GM13977 (cell line): ENCODE measurements around the gene KCNJ6.

Experiments used
- DNase-seq: peaks from one replicate; pipeline ENCODE4 v3.0.0; 2012; ENCODE audit warnings: low spot score
- CTCF ChIP-seq: IDR thresholded peaks from 2 replicates; pipeline ENCODE4 v1.5.1; 2012; ENCODE audit warnings: mild to moderate bottlenecking, control low read depth; ENCODE audit not compliant: insufficient read depth; ENCODE audit errors: extremely low read depth, missing control alignments
- in situ Hi-C: fragments of 300-500 bp; cut with MboI; formaldehyde crosslinking; loops from one replicate; pipeline ENCODE4 v1.12.0; 2022; ENCODE audit warnings: low sequenced_read_pairs, low pct_unique_long_range_greater_than_20kb, mixed read lengths, inconsistent platforms; ENCODE audit not compliant: unreplicated experiment

KCNJ6 gene

GRCh38 chr21:37877888-37878684 is 38.2 kb downstream of the KCNJ6 start:
- in situ Hi-C loops = no loop called here
- no peak for DNase-seq
- TF ChIP-seq CTCF = no peak

DNA sequence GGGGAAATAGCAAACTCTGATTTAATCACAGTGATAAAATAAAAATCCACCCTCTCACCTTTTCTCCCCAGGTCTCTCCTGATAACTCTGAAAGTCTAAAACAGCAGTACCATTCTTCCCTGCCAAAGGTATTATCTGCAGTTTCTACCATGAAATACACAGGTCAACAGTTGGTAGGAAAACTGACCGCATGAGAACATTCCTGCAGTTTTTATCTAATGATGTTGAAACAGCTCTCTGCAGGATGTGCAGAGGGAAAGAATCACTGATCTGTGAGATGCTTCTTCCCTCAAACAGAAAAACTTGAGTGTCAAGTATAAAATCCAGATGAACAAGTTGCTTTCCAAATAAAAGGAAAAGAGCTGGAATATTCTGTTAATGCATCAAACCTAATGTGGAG is 39.1 kb downstream of the KCNJ6 start:
- no peak for TF ChIP-seq CTCF
- in situ Hi-C loops = no loop called here
- no peak for DNase-seq

- DNase-seq = no peak
- in situ Hi-C loops = no loop called here
Observed at GRCh38 chr21:37876561-37876960, 39.7 kb downstream of the KCNJ6 start.

DNA sequence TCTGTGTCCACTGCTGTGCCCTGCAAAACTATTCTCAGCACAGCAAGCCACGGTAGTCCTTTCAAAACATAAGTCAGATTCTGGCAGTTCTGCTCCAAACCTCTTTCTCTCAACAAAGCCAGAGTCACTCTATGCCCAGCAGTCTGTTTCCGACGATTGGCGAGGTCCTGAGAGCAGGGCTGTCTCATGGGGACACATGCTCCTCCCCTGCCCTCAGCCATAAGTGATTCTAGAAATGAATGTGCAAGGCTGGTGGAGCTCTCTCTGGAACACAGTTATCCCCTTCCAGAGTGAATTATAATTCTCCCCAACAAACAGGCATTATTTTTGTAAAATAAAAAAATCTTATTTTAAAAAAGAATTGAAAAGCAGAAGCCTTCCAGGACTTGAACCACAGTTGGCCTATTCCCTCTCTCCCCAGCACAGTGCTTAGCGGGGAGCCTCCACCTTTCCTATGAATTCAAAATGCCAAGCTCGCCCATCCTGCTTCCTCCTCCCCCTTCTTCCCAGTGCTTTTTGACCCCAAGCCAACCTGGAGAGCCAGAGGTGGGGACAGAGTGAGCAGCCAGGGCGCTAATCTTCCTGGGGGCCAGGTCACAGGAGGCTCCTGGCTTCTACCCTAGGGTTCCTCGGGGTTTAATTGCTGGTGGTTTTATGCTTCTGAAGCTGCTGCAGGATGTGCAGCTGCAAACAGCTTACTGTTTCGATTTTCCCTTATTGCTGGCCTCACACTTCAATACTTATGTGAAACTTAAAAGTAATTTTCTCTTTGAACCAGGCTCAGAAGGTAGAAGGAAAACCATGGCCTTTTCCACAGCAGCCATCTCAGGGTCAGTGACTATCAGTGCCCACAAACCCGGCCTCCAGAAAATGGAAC is 41.1 kb downstream of the KCNJ6 start:
- in situ Hi-C loops = no loop called here
- DNase-seq = no peak
- no peak for TF ChIP-seq CTCF

More at GRCh38 chr21:37876561-37876960, 39.7 kb downstream of the KCNJ6 start:
- no peak for TF ChIP-seq CTCF

GRCh38 chr21:37874481-37874880 is 41.8 kb downstream of the KCNJ6 start:
- in situ Hi-C loops = no loop called here
- no peak for DNase-seq
- TF ChIP-seq CTCF = no peak

GRCh38 chr21:37873655-37874054 is 42.6 kb downstream of the KCNJ6 start:
- no peak for DNase-seq
- in situ Hi-C loops = no loop called here
- no peak for TF ChIP-seq CTCF
